Vein endothelial cell (primary cell): Measurements from ENCODE around the gene USP50. TPM values are rescaled to one million over a fixed set of nuclear protein-coding genes. Genes with fewer than 3 reads are reported as not detected.

Experiments used
- small RNA-seq: library from RNA; depleted of rRNA; stranded (forward); fragments of <200 nt; gene quantifications from one replicate; pipeline ENCODE3, GENCODE V24; 2012
- total RNA-seq: library from RNA; depleted of rRNA; stranded (reverse); fragments of >200 nt; gene quantifications from 2 replicates; pipeline ENCODE4 v1.2.3, GENCODE V29; 2012

The USP50 gene
- total RNA-seq, result not detected in 2 replicates

DNA sequence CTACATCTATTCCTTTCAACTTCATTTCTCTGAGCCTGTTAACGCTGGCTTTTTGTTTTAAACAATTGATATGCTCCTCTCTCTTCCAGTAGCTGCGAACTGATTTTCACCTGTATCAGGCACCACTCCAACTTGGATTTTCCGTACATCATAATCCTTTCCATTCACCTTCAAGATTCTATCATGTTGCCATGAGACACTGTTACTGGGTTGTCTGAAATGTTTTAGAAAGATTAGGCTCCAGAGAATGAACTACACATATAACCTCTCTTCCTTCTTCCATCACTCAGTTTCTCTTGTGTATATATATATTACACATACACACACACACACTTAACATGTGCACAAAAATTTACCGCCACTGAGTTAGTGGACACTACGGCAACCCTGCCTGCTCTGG lies at the start of gene USP50:
Gene USP50, minus strand, starts transcription at position 101 of the 400 bp plus-strand sequence. CDS start 141 bp downstream, outside the sequence.

Small RNAs within 50 kb of the gene (small RNA-seq; reads per million reads assigned to genes)
- not detected for gene RNA5SP395

Other genes with a start within 250 kb of the USP50 start
- 92.1 and 96.7 TPM in 2 replicates for gene GABPB1, start 191.5 kb downstream of the USP50 start, total RNA-seq
- gene USP8, start 122.3 kb downstream of the USP50 start, total RNA-seq, result 41.8 and 63.0 TPM in 2 replicates
- gene TRPM7, start 140.1 kb upstream of the USP50 start, total RNA-seq, result 33.3 and 40.1 TPM in 2 replicates
- 47.4 and 84.5 TPM in 2 replicates for gene SPPL2A, start 219.0 kb upstream of the USP50 start, total RNA-seq